Epithelial cell of esophagus (primary cell): ENCODE data around the gene SPSB2.

Experiments used
- DNase-seq: peaks from one replicate; pipeline ENCODE4 v3.0.0; 2010; ENCODE audit warnings: low read depth
- H3K4me3 ChIP-seq: 2 replicates; pipeline ENCODE4 v1.5.1; 2011; ENCODE audit warnings: mild to moderate bottlenecking, low read length, control low read depth
- CTCF ChIP-seq: IDR thresholded peaks from 2 replicates; pipeline ENCODE4 v1.5.1; 2011; ENCODE audit warnings: low read depth, mild to moderate bottlenecking, low read length, control low read depth, inconsistent platforms; ENCODE audit not compliant: insufficient read depth; ENCODE audit errors: missing control alignments

The SPSB2 gene

DNA sequence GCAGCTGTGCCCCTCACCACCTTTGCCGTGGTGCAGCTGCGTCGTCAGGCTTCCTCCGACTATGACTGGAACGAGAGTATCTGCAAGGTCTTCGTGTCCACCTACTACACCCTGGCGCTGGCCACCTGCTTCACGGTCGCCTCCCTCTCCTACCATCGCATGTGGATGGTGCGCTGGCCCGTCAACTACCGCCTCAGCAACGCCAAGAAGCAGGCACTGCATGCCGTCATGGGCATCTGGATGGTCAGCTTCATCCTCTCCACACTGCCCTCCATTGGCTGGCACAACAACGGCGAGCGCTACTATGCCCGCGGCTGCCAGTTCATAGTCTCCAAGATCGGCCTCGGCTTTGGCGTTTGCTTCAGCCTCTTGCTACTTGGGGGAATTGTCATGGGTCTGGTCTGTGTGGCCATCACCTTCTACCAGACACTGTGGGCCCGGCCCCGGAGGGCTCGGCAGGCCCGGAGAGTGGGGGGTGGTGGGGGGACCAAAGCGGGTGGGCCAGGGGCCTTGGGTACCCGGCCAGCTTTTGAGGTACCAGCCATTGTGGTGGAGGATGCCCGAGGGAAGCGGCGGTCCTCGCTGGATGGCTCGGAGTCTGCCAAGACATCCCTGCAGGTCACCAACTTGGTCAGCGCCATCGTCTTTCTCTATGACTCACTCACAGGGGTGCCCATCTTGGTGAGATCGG, 48.9 kb downstream of the SPSB2 start:
- TF ChIP-seq CTCF = no peak

DNA sequence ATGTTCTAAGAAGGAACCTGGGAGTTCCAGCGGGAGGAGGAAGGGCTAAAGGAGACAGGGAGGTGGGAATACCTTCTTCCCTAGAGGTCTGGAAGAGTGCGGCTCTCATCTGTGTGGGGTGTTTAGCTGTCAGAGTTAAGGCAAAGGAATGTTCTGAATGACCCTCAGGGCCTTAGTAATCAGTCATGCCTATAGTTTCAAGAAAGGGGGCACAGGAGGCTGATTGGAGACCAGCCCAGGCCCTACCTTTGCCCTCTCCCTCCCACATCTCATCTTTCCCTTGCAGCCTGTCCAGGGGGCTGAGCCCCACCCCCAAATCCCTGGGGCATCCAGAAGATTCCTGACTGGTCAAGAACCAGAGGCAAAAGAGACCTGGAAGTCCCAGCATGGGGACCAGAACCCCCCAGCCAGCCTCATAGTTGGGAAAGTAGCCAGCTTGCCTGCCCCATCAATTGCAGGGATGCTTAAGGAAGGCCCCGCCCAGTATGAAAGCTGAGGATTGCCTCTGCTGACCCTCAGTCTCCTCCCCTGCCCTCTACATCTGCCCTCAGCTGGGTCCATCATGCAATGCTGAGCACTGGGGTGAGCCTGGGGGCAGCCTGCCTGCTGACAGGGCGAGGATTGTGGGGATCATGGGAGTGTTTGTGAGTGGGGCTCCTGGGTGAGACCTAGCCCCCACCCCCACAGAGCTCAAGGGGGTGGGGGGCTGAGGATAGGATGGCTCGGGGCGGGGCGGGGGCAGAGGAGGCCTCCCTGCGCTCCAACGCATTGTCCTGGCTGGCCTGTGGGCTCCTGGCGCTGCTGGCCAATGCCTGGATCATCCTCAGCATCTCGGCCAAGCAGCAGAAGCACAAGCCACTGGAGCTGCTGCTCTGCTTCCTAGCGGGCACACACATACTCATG, 49.7 kb downstream of the SPSB2 start:
- H3K4me3 ChIP-seq = no peak overlapping the region
- no peak for DNase-seq
- TF ChIP-seq CTCF = no peak

More for the DNA sequence above, 48.9 kb downstream of the SPSB2 start:
- no peak overlapping the region for H3K4me3 ChIP-seq
- no peak for DNase-seq

GRCh38 chr12:6822426-6823135, 50.5 kb downstream of the SPSB2 start:
- no peak overlapping the region for H3K4me3 ChIP-seq
- no peak for DNase-seq
- TF ChIP-seq CTCF = no peak

DNA sequence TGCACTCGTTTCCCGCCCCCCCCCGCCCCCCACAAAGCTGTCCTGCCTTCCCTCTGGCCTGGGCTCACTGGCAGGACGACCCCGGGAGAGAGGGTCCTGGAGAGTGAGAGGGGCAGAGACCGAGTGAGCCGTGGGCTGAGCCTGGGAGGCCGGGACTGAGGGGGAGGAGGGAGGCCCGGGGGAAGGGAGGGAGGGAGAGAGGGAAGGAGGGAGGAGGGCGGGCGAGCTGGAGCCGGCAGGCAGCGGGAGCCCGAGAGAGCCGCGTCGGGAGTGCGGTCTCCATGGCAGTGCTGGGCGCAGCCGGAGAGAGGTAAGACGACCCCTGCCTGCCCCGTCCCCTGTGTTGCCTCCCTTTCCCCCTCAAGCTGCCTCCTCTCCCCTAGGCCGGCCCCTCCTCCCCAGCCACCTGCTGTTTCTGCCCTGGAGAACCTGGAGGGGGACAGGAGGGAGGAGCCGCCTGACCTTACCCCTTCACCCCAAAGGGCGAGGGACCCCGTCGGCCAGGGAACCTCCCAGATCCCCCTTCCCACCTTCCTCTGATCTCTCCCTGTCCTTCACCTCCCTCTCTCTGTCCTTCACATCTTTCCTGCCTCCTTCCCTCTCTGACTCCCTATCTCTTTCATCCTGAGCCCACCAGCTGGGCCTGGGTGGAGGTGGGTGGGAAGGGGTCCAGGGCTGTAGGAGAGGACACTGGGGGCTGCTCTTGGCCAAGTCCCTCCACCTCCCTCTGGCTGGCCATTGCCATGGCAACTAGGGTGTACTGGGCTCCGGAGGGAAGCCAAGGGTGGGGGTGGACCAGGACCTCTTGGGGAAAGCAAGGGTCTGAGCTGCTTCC, 51.3 kb downstream of the SPSB2 start, which contains the start of gene GPR162:
Gene GPR162, plus strand, starts transcription at position 231 of the 835 bp plus-strand sequence. CDS start 2,078 bp downstream, outside the sequence.
- peak; percentile 34 for DNase-seq
- H3K4me3 ChIP-seq = peak within 1 kb of the TSS; percentile 18
- no peak for TF ChIP-seq CTCF
